Activated T-cell treated with anti-CD3 and anti-CD28 coated beads for 4 hours (primary cell): ENCODE data around the gene ST6GALNAC1.
"Not testable (repeated sequence)": the region's sequence is repeated elsewhere in the genome, so short reads cannot be mapped to it uniquely, and the experiment has no call there.

Source experiments
- DNase-seq: peaks from one replicate; pipeline ENCODE4 v3.0.0-alpha.2; 2020

ST6GALNAC1 gene

GRCh38 chr17:76640550-76641380 is 2.8 kb downstream of the ST6GALNAC1 start:
- no peak for DNase-seq

GRCh38 chr17:76638263-76638662 is 5.3 kb downstream of the ST6GALNAC1 start:
- no peak for DNase-seq

DNA sequence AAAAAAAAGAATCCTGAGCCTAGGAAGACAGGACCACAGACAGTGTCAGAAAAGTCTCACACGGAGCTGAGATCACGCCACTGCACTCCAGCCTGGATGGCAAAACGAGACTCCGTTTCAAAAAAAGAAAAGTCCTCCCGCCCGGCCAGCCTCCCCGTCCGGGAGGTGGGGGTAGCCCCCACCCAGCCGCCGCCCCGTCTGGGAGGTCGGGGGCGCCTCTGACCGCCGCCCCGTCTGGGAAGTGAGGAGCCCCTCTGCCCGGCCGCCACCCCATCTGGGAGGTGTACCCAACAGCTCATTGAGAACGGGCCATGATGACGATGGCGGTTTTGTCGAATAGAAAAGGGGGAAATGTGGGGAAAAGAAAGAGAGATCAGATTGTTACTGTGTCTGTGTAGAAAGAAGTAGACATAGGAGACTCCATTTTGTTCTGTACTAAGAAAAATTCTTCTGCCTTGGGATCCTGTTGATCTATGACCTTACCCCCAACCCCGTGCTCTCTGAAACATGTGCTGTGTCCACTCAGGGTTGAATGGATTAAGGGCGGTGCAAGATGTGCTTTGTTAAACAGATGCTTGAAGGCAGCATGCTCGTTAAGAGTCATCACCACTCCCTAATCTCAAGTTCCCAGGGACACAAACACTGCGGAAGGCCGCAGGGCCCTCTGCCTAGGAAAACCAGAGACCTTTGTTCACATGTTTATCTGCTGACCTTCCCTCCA is 6.9 kb downstream of the ST6GALNAC1 start:
- DNase-seq, result not testable (repeated sequence)

GRCh38 chr17:76635659-76636360 is 7.7 kb downstream of the ST6GALNAC1 start:
- no peak for DNase-seq

GRCh38 chr17:76635039-76635438 is 8.5 kb downstream of the ST6GALNAC1 start:
- DNase-seq, result no peak

GRCh38 chr17:76633628-76634328 is 9.8 kb downstream of the ST6GALNAC1 start:
- DNase-seq, result no peak

DNA sequence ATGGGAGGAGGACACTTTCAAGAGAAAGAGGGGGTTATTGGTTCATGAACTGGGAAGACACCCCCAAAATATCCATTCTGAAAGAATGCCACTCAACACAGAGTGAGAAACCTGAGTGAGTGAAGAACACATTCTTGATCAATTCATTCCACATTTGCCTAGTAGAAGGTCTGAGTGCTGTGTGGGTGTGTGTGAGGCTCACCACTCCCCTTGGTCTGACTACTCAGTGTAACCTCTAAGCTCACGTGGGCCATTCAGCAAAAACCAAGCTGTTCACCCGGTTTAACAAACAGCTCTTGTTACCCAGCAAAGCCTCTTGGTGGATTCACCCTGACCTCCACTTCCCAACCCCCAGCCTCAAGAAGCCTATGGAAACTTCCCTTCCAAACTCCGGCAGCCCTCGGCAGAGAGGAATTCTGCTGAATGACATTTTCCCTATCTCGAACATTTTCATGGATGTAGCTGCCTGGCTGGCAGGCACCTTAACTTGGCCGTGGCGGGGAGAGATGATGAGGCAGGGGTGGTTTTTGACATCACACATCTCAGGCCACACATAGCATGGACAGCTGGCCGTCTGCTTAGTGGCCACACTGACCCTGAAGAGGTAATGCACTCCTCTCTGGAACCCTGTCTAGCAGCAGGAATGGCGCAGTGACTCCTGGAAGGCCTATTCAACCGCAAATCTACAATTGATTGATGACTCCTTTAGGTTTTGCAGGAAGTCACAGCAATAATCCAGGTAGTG is 11.6 kb downstream of the ST6GALNAC1 start:
- no peak for DNase-seq

- DNase-seq, result no peak
Measured at GRCh38 chr17:76630151-76630550, 13.4 kb downstream of the ST6GALNAC1 start.

DNA sequence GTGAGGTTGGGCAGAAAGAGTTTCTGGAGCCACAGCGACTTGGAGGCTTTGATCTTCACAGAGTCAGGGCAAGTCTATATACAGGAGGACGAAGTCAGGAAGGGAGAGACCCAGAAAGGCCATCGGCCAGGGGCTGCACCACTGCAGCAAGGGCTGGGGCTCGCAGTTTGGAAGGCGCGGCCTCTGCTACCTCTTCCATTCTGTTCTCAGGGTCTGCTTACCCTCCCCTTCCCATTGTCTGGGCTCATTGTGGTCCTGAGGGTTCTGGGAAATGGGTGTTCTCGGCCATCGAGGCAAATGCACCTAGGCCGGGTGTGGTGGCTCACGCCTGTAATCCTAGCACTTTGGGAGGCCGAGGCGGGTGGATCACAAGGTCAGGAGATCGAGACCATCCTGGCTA is 16.0 kb downstream of the ST6GALNAC1 start:
- no peak for DNase-seq

DNA sequence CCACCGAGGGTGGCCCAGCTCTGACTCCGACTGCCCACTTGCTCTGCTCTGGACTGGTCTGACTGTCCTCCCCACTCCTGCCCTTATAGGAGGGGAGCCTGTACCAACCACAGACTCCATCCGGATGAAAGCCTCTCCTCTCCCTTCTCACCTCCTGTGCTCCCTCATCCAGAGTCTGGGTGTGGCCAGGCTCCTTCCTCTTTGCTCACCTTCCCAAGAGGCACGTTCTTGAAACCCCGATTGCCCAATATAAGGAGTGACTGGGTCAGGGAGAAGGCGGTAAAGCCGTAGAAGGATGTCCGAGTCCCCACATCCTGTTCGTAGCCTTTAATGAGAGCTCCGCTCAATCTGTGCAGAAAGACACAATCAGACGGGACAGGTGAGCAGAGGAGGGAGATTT is 17.1 kb downstream of the ST6GALNAC1 start:
- DNase-seq, result no peak

- no peak for DNase-seq
Measured at GRCh38 chr17:76625496-76625895, 18.1 kb downstream of the ST6GALNAC1 start.

- DNase-seq, result peak; percentile 66
Measured at GRCh38 chr17:76623271-76624146, 20.0 kb downstream of the ST6GALNAC1 start.

DNA sequence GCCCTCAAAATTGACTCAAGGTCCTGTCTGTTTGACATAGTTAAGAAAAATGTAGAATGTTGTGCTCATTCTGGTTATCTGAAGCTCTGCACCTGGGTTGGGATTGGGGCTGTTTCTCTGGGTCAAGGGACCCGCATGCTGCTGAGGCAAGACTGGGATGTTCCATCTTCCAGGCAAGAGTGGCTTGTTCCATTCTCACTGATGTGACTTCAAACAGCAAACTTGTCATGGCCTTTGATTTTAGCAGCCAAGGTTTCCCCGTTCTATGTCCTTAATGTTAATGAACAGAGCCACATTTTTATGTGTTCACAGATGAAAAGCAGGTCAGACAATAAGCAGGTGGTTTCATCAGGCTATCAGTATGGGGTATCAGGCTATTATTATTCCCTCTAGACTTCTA is 25.7 kb downstream of the ST6GALNAC1 start:
- no peak for DNase-seq

DNA sequence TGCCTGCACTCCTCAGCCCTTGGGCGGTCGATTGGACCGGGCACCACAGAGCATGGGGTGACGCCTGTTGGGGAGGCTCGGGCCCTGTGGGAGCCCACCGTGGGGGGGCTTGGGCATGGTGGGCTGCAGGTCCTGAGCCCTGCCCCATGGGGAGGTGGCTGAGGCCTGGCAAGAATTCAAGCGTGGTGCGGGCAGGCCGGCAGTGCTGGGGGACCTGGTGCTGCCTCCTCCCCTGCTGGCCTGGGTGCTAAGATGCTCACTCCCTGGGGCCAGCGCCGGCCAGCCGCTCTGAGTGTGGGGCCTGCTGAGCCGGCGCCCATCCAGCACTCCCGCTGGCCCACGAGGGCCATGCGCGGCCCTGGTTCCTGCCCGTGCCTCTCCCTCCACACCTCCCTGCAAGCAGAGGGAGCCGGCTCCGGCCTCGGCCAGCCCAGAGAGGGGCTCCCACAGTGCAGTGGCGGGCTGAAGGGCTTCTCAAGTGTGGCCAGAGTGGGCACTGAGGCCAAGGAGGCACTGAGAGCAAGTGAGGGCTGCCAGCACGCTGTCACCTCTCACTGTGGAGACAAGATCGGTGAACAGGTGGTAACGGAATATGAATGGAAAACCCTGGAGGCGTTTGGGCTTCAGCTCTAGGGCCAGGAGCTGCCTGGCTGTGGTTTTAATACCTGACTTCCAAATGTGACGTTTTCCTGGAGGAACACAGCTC is 28.5 kb downstream of the ST6GALNAC1 start:
- DNase-seq, result no peak

- DNase-seq, result not testable (repeated sequence)
Measured at GRCh38 chr17:76614064-76614759, 29.3 kb downstream of the ST6GALNAC1 start.

- DNase-seq, result no peak
Measured at GRCh38 chr17:76612977-76613851, 30.3 kb downstream of the ST6GALNAC1 start.

DNA sequence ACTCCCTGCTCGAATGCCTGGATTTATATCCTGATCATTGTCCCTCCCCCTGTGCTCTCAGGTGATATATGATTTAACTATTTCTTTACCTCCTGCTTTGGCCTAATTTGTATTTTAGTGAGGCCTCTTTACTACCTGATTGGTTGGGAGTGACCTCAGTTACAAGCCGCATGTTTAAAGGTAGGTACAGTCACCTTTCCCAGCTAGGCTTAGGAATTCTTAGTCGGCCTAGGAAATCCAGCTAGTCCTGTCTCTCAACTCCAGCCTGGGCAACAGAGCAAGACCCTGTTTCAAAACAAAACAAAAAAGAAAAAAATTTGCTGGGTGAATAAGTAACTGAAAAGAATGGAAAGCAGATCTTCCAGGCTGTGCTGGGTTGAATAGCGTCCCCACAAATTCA is 31.1 kb downstream of the ST6GALNAC1 start:
- DNase-seq, result no peak

DNA sequence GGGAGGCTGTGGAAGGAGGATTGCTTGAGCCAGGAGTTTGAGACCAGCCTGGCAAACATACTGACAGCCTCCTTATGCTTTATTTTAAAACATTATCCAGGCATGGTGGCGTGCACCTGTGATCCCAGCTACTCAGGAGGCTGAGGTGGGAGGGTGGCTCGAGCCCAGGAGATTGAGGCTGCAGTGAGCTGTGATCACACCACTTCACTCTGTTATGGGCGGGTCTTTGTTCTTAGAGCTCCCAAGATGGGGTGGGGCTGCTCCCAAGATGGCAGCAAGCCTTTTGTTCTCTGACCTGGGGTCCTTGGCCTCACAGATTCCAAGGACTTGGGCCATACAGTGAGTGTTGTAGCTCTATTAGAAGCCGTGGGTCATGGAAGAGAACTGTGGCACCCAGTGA is 31.8 kb downstream of the ST6GALNAC1 start:
- DNase-seq, result no peak
